COLO668 (cell line): ENCODE measurements around the gene KLF5.

ENCODE experiments used
- DNase-seq: peaks from one replicate; lab custom pipeline; 2025; ENCODE audit not compliant: unreplicated experiment; lab: John Stamatoyannopoulos, UW

Gene KLF5

DNA sequence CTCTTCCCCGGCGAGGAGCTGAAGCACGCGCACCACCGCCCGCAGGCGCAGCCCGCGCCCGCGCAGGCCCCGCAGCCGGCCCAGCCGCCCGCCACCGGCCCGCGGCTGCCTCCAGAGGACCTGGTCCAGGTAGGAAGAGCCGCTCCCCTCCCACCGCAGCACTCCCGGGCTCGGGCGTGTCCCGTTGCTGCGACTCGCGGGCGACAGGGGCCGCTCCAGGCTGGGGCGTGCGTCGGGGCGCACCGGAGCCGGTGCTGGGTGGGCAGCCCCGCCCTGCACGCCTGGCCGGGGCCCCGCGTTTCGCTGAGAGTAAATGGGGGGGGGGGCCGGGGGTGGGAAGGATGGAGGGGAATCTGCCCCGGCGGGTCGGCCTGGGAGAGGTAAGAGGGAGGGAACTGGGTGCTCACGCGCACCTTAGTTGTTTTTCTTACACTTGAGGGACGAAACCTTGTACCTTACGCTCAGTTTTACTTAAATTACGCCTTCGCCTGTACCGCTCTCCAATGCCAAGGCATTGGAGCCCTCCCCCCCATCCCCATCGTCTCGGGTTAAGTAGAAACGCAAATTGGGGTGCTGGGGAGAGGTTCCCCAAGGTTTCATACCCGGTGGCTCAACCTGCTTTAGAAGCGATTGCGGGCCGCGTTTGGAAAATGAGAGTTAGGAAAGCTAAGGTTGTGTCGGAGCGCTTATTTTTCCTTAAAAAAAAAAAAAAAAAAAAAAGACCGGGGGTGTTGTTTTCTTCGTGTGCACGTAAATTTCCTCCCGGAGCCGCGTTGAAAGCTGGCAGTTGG lies 850 bp downstream of the KLF5 start:
- peak; percentile 95 for DNase-seq

DNA sequence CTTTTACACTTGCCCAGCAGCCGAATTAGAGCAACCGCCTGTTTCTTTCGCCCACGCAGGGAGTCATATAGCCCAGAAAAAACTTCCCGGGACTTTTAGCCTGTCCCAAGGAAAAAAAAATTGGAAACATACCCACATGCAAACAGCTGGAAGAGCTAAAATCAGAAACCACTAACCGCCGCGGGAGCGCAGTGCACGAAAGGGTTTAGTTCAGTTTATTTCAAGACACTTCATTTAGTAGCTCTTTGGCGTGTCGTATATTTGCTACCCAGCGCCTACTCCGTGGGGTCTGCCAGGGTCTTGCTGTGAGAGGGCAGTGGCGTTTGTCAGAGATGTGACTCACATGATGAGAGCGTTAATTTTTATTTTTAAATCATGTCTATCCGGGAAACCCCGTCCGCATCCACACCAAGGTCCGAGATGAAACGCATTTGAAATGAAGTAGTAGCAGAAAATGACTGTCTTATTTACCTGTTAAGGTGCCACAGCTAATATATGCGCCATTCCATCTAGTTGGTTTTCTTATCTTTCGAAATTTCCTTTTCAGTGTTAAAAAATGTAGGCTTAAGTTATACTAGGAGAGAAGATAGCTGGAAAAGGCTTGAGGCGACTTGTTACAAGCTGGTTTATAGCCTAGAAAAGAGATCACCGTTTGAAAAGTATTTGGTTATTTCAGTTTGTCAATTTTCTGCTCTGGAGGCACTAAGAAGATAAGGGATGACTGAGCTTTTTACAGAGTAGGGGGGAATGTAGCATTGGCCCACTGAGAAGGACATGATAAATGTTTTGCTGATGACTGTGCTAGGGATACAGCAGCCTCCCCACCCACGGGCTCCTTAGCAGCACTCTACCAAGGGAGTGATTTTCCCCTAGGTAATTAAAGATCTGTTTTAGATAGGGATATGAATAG lies 1.7 kb downstream of the KLF5 start:
- DNase-seq, result peak; percentile 52

DNA sequence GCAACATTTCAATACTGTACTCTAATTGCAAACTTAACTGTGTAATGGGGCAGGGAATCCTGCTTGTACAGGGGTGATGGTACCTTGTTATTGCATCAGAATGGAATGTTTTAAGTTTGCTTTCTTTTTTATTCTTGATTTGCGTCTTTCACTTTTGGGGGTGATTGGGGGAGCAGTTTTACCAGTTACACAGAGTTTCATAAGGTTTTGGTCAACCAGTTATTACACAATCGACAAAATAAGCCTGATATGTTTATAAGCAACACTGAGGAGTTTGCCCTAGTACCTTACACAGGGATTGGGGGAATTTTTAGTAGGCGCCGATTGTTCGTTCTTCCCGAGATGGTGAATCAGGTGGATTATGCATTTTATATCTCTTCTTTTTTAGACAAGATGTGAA lies 2.7 kb downstream of the KLF5 start:
- no peak for DNase-seq

DNA sequence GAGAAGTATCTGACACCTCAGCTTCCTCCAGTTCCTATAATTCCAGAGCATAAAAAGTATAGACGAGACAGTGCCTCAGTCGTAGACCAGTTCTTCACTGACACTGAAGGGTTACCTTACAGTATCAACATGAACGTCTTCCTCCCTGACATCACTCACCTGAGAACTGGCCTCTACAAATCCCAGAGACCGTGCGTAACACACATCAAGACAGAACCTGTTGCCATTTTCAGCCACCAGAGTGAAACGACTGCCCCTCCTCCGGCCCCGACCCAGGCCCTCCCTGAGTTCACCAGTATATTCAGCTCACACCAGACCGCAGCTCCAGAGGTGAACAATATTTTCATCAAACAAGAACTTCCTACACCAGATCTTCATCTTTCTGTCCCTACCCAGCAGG lies 3.1 kb downstream of the KLF5 start:
- DNase-seq, result no peak

DNA sequence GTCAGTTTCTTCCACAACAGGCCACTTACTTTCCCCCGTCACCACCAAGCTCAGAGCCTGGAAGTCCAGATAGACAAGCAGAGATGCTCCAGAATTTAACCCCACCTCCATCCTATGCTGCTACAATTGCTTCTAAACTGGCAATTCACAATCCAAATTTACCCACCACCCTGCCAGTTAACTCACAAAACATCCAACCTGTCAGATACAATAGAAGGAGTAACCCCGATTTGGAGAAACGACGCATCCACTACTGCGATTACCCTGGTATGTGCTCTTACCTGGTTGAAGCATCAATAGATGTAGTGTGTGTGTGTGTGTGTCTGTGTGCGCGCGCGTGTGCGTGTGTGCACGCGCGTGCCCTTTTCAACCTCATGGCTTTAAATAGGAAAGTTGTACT lies 3.7 kb downstream of the KLF5 start:
- no peak for DNase-seq

DNA sequence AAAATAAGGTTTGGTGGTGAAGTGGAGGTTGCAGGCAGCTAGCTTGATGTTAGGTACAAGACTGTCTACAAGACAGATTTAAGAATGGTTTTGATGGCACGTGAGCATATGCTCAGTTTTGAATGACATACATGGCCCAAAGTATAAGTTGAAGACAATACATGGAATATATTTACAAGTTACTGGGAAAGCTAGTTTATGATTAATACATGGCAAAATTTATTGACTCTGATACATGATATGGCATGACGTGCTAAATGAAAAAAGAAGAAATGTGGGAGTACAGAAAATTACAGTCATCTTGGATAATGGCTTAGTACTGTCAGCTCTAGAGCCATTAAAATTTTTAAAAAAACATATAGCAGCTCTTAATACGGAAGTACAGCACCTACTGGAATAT lies 4.4 kb downstream of the KLF5 start:
- no peak for DNase-seq

DNA sequence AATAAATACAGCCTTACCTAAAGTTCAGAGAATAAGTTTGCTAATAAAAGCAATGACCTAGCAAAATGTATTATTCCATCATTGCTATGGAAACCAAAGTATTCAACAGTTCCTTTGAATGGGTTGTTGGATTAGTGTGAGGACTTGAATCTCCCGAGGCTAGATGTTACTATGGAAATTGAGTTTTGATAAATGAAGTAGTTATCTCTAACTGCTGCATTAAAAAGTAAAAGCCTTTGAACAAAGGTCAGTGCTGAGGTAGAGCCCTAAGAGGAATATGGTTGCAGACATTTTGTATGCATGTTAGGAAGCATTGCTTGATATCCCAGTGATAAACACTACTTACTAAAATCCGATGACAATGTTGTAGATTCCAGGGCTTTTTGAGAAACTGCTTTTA lies 6.2 kb downstream of the KLF5 start:
- DNase-seq, result no peak

DNA sequence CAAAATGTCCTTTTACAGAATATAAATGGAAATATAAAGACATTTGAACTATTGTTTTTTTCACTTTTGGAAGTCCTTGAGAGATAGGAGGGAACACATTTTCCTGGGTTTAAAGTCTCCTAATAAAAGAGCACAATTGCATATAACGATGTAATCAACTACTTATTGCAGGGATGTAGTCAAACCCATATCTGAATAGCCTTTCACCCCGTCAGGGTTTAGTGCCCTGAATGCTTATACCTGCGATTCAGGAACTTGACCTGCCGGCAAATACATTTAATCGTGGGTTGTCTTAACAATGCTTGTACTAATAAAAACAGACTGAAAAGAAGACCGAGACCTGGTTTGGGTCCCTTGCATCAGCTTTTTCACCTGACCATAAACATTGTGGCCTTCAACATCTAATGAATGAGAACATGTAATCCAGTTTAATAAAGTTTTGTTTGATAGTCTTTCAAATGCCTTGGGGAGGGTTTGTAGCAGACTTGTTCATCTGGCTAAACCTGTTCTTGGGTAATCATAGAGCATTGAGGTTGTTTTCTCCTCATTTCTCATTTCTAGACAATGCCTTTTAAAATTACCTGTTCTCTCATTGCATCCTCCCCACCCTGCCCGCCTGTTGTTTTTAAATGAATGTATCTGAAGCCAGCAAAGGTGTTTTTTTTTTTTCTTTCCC lies 7.0 kb downstream of the KLF5 start:
- DNase-seq, result peak; percentile 29

DNA sequence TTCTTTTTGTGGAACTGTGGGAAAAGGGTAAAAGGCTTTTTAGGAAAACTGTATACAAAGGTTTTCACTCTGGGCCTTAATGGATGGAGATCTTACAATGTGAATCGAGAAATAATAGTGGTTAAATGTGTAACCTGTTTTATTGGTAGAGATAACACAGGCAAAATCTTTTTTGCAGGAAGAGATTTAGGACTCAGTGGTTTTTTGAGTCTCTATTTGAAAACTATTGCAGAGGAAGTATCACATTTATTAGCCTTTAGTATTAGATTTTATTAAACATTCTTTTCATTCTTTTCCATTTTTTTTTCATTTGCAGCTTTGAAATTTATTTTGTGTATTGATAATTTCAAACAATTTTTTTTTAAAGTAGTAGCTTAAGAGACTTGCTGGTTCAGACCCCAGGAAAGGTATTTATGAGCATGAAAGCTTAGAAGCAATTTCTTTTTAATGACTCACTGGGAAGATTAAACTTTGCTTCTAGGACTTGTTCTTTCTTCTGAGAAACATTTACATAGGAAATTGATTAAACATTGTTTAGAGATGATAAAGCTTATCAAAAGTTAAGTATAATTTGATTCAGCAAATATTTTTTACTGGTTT lies 10.5 kb downstream of the KLF5 start:
- no peak for DNase-seq

DNA sequence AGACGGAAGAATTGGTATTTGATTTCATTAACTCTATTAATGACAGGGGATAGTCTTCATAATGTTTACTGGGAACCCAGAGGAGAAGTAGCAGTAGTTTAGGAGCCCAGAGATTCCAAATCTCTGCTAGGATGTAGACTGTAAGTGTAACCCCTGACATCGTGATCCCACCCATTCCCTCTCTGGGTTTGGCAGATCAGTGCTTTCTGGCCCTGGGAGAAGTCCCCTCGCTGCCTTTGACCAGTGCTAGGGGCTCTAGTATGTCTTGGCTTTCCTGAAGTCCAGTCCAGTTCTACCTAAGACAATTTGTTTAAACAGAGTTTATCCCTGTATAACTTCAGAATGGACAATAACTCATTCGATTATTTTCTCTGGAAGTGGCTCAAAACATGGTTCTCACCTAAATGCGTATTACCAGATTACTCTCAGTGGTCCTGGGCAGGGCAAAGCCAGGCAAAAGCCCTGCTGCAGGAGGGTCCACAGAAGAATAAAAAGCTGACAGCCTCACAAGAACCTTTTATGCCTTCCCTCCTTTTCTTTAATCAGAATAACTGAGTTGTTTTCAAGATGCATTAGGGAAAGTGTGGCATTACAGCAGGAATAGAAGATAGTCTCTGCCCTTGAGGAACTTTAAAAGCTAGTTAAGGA lies 11.8 kb downstream of the KLF5 start:
- DNase-seq, result no peak

DNA sequence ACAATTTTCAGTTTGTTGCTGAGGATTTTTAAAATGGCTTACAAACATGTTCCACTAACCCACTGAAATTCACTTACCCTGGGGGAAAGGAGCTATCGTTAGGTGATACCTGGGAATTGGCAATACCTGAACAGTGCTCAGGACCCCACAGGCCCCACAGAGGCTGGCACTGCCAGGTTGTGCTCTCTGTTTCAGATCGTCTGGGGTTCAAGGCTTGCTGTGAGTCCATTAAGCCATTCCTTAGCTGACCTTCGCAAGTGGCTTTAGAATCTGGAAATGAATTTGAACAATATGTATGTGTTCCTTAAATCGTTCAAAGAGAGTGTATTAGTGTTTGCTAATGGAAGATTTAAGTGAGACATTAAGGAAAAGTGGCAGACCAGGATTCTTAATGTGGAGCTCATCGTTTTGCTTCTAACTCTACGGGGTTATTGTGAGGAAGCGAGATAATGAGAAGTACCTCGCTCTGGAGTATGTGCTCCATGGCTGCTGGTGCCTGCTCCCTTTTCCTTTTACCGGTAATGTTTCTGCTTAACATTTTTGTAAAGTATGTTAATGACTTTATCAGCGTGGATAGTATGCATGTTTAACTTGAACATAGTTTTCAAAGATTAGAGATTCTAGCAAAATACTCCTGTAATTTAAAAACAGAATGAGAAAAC lies 13.6 kb downstream of the KLF5 start:
- no peak for DNase-seq

DNA sequence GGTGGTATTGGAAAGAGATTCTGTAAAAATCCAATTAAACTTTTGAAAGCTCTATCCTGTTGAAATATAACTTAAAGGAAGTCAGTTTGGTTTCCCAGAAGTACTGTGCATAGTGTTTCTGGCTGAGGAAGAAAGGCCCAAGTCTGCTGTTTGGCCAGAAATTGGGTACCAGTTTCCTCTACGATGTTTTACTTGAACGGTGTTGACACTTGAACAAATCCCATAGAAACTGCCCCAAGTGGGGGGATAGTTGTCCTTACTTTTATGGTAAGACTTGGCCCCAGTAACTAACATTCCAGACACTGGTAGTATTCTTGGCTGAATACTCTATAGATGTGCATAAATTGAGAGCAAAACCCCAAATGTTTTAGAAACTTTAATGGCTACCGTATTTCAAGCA lies 14.2 kb downstream of the KLF5 start:
- no peak for DNase-seq

DNA sequence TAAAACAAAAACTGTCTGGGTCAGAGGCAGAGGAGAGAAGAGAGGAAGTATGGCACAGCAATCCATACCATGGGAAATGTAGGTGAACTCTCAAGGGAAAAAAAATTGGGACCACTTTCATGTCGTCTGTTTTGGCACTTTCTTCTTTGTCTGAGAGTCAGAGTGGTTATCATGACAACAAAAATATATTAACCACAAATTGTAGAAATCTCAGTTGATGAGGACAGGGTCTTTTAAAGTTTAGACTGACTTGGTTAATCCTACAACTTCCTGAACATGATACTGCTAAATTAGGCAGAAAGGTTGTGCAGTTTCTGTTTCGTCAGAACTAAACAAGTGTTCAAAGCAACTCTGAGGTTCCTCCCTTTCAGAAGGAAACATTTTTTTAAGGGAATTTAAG lies 15.2 kb downstream of the KLF5 start:
- no peak for DNase-seq

DNA sequence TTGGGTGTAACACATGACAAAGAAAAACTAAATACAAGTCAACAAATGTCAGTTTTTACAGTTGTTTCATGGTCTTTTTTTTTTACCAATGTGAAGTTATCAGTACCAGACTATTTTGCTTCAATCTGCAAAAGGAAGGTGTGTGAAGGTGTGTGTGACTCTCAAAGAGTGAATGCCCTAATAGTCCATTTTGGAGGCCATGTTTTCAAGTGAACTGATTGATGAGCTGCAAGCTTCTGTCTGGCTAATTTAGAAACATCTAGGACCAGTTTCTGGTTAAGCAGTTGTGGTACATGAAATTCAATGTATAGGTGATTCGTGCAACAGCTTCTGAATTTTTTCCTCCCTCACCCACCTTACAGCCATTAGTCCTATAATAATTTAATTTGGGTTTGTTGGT lies 16.1 kb downstream of the KLF5 start:
- no peak for DNase-seq

DNA sequence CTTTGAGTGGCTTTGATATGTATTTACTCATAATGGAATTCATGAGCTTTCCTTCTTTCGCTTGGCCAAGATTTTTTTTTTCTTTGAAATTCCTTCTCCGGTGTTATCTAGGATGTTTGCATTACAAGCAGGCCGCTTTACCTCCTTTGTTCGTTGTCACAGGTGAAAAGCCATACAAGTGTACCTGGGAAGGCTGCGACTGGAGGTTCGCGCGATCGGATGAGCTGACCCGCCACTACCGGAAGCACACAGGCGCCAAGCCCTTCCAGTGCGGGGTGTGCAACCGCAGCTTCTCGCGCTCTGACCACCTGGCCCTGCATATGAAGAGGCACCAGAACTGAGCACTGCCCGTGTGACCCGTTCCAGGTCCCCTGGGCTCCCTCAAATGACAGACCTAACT lies 16.7 kb downstream of the KLF5 start:
- DNase-seq, result no peak

DNA sequence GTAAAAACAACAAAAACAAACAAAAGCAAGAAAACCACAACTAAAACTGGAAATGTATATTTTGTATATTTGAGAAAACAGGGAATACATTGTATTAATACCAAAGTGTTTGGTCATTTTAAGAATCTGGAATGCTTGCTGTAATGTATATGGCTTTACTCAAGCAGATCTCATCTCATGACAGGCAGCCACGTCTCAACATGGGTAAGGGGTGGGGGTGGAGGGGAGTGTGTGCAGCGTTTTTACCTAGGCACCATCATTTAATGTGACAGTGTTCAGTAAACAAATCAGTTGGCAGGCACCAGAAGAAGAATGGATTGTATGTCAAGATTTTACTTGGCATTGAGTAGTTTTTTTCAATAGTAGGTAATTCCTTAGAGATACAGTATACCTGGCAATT lies 17.1 kb downstream of the KLF5 start:
- DNase-seq, result no peak

DNA sequence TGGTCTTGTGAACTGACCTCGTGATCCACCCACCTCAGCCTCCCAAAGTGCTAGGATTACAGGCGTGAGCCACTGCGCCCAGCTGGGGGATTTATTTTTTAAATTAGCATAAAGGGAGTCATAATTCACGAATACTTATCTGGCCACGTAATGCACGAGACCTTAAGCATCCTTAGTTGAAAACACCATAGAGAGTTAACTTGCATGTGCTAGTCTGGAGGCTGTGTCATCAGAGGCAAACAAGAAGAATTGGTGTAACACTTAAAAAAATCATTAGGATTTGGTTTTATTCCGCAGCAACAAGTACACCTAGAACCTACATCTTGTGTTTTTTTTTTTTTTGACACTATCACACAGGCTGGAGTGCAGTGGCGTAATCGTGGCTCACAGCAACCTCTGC lies 19.1 kb downstream of the KLF5 start:
- no peak for DNase-seq

DNA sequence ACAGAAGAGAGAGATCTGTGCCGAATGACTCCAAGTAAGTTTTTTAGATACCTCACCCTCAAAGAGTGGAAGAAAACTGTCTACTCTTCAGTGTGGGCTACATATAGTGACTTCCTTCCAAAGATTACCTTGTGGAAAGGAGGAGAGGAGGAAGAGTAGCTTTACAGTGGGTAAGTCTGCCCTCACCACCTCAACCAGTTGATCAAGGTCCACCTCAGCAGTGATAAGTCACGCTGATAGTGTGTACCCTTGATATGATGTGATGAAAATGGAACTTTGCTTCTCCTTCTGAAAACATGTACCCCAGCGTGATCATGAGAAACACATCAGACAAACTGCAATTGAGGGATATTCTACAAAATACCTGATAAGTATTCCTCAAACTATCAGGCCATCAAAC lies 20.6 kb downstream of the KLF5 start:
- DNase-seq, result no peak

DNA sequence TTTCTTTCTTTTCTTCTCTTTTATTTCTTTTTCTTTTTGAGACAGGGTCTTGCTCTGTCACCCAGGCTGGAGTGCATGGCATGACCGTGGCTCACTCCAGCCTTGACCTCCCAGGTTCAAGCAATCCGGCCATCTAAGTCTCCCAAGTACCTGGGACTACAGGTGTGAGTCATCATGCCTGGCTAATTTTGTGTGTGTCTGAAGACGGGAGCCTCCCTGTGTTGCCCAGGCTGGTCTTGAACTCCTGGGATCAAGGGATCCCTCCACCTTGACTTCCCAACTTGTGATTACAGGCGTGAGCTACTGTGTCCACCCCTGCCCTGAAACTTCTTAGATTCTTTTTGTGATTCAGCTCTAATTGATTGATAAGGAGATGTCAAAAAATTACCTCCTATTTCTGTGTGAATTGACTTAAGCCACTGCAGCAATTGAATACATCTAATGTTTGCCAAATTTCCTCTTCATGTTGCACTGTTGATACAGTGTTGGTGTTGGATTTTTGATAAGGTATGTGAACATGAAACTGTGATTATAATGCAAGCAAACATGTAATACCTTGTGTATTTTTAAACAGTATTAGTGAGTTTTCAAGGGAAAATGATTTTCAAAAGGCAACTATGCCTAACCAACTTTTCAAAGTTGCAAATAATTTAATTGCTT lies 22.6 kb downstream of the KLF5 start:
- DNase-seq, result no peak

DNA sequence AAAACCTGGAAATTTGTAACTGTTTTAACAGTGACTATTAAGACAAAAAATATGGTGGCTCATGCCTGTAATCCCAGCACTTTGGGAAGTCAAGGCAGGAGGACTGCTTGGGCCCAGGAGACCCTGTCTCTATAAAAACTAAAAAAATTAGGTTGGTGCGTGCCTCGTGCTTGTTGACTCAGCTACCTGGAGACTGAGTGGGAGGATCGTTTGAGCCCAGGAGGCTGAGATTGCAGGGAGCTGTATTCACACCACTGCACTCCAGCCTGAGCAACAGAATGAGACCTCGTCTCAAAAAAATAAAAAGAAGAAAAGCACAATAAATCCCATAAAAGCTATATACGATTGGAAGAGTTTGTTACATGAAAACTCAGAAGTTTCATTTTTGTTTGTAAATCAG lies 23.7 kb downstream of the KLF5 start:
- no peak for DNase-seq
